HG02852 (cell line): ENCODE results near the gene STARD3.
A peak's percentile ranks its signal among the peaks of the same experiment; 100 is the strongest.
"Not testable (repeated sequence)": the region's sequence is repeated elsewhere in the genome, so short reads cannot be mapped to it uniquely, and the experiment has no call there.

Experiments used
- ATAC-seq: cut with Tn5 transposase; IDR thresholded peaks from one replicate; pipeline ENCODE4 v1.9.1; 2021; ENCODE audit warnings: mild to moderate bottlenecking, moderate library complexity; ENCODE audit not compliant: unreplicated experiment

STARD3 gene

GRCh38 chr17:39636927-39637736, at the start of gene STARD3:
TSS of gene STARD3 (plus strand) at chr17:39637144. CDS start at chr17:39653532, 16,388 bp downstream.
- ATAC-seq: peak; percentile 81

DNA sequence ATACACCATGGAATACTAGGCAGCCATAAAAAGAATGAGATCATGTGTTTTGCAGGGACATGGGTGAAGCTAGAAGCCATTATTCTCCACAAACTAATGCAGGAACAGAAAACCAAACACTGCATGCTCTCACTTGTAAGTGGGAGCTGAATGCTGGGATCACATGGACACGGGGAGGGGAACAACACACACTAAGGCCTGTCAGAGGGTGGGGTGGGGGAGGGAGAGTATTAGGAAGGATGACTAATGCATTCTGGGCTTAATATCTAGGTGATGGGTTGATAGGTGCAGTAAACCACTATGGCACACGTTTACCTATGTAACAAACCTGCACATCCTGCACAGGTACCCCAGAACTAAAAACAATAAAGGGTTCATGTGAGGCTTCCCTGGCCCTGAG, 46.8 kb upstream of the STARD3 start:
- ATAC-seq: not testable (repeated sequence)

DNA sequence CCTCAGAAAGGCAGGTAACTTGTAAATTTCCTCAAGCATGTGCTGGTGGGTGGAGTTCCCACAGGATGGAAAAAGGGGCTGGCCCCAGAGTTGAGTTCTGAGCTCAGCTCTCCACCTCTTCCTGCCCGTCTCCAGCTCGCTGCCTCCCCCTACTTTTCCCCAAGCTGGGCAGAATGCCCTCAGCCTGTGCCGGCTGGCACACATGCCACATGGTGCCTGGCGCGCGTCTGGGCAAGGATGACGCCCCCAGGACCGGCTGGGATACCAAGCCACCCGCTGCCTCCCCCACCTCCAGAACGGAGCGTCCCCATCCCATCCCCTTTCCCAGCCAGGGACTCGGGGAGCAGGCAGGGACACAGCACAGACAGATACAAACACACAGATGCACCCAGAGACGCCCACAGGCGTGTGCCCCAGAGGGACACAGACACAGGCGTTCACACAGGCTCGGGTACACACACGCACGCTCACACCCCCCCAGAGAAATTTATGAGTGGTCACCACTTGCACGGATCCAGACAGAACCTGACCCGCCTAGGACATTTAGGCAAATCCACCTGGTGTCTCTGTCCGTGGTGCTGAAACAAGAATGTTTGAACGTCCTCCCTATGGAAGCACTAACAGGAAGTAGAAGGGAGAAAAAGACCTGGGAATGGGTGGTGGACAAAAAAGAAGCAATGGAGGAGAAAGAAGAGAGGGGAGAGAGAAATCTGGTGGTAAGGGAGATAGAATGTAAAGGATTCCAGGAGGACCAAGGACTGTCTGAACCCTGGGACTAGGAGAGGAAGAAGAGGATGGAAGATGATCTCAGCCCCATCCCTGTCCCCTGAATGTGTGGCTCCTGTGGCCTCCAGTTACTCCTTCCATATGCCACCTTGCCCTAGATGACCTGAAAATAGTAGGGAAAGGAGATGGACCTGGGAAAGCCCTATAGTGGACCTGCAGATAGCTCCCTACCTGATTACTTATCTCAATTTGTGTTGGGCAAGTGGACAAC, 44.7 kb upstream of the STARD3 start:
- ATAC-seq: no peak

- ATAC-seq: no peak
Measured at GRCh38 chr17:39593371-39593770, 43.6 kb upstream of the STARD3 start.

- ATAC-seq: no peak
Measured at GRCh38 chr17:39595294-39595693, 41.6 kb upstream of the STARD3 start.

DNA sequence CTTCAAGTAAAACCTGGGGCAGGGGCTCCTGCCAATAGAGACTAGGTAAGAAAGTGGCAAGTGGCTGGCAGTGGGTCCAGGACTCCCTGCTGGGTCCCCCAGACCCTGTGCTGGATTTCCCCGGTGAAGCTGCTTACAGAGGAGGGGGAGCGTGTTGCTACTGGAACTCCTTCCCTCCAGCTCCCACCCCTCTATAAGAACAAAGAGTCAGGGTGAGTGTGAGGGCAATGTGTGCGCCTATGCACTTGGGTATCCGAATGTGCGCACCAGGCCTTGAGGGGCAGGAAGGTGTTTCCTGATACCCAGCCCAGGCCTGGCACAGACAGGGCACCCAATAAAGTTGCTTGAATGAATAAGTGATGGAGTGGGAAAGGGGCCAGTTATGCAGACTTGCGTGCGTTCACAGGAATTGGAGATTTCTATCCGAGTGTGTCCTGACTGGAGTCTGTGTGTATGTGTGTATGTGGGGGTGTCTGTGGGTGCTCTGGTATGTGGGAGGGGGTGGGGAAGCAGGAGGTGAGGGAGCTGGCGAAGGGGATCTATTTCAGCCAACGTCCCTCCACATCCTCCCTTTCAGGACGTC, 40.9 kb upstream of the STARD3 start:
- ATAC-seq: no peak

- ATAC-seq: no peak
Measured at GRCh38 chr17:39596543-39597267, 40.2 kb upstream of the STARD3 start.

- ATAC-seq: no peak
Measured at GRCh38 chr17:39597372-39598046, 39.4 kb upstream of the STARD3 start.

- ATAC-seq: no peak
Measured at GRCh38 chr17:39598047-39598481, 38.9 kb upstream of the STARD3 start.

GRCh38 chr17:39598630-39599003, 38.3 kb upstream of the STARD3 start:
- ATAC-seq: no peak

DNA sequence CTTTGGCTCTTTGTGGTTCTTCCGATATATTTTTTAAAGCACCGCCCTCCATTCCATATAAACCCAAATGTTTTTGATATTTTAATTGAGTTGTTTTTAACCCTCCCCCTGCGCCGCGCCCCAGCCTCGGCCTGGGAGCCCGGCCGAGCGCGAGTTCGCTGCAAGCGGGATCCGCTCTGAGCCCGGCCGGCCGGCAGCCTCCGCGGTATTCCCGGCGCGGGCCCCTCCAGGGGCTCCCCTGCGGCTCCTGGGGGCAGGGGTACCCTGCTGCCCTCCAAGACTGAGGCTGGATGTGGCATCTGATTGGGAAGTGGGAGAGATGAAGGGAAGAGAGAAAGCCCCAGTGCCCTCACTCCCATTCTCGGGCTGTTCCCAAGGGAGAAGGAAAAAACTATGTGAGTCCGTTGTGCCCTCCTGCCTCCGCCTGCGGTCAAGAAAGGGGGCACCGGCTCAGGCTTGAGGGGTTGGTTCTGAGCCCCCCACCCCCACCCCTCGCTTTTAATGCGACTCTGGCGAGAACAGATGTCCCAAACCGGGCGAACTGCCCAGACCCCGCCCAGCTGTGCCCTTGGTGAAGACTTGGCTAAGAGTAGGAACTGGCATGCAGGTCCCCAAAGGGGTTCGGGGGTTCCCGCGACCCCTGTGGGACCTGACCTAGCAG, 37.8 kb upstream of the STARD3 start:
- ATAC-seq: no peak

DNA sequence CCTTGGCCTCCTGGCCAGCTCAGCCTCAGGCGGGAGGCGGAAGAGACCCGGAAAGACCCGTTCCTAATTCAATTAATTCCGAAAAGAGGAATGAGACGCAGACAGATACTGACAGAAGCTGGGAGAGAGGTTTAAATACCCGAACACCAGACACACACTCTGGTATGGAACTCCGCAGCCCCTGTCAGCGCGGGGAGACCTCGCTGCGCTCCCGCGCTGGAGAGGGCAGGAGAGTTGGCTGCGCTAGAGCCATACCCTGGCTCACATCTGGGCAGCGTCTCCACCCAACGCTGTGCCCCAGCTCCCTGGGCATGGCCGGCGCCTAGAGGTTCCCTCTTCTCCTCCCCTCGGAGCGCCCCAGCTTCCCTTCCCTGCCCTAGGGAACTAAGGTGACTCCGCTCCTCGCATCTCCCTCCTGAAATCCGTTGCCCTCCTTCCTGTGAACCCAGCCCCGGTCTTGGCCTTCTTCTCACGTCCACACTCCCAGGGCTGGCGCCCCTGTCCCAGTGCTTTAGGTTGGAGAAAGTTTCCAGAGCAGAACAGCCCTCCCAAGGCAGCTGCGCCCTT, 37.2 kb upstream of the STARD3 start:
- ATAC-seq: no peak

DNA sequence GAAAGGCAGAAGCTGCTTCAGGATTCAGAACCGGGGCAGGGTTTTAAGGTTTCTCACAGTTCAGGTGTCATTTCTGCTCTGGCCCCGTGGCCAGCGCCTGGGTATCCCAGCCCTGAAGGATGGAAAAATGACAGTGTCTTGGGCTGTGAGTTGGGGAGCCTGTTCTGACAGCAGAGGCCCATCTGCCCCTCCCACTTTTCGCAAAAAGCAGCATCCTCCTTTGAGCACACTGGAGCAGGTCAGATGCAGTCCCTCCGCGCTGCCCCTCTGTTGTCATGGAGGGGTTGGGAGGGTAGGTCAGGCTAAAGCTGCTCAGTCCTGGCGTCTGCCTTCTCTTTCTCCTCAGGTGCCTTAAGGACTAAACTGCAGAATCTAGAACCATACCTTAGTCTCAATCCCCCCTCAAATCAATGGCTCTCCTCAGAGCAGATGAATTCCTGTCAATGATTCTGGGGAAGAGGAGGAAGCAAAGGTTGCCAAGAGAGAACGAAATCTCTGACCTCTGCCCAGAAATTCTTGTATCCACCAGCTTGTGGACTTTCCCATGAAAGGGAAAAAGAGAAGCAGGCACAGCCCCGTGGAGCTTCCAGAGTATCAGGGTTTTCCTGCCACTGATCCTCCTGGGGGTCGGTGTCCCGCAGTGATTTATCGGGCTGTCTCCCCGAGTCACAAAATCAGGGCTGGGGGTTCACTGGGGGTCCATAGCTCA, 36.5 kb upstream of the STARD3 start:
- no peak for ATAC-seq

DNA sequence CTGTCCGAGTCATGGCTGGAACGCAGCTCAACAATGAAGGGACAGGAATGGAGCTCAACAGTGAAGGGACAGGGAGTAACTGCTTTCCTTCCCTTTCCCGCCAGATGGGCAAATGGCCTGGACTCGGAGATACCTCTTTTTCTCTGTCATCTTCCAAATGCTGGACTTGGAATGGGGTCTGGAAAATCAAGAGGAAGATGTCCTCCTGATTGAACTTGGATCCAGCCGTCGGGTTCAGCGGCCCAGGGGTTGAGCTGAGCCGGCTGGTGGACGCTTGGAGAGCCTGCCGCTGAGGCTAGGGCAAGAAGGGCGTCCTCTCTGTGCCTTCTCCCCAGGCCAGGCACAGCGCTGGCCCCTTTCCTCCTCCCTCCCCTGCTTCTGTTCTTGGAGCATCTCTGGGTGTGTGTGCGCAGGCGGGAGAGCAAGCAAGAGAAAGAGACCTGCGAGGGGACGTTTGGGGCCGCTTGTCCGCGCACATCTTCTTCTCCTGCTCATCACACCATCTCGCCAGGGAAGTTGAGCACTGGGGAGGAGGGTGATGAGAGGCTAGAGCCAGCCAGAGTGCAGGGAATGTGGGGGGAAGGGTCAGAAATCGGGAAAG, 35.8 kb upstream of the STARD3 start:
- ATAC-seq: no peak

DNA sequence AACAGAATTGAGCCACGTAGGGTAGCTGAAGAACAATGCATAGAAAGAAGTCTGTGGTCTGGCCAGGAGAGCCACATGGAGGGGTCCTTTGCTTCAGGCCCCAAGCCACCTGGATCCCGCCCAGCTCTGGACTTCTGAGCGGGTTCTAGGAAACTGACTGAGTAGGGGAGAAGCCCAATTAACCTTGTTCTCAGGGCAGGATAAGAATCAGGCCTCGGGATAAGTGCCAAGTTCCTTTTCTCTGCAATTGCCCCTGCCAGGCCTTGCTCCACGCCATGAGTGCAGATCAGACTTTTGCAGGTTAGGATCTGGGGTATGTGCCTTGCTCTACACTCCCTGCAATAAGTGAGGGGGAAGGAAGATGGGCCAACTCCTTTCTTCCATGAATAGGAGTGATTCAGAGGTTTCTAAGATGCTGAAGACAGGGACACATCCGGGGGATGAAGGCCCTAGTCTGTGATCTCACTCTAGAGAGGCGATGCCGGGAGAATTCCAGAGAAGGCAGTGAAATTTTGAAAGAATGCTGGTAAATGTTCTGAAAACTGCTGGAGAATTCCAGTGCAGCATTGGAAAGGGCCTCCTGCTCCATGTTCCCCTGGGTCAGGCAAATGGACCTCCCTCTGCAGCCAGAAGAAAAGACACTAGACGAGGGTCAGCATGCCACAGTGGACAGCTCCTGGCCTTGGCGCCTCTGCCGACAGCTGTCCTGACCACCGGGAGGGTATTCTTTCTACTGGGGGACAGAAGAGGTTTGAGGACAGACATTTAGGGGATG, 35.0 kb upstream of the STARD3 start:
- no peak for ATAC-seq

- no peak for ATAC-seq
Measured at GRCh38 chr17:39602533-39603303, 34.2 kb upstream of the STARD3 start.
